ENCODE measurements around the gene ZNF790. TPM values are rescaled to one million over a fixed set of nuclear protein-coding genes. Genes with fewer than 3 reads are reported as not detected.
A peak's percentile ranks its signal among the peaks of the same experiment; 100 is the strongest.

Gene ZNF790
- total and polyA plus RNA-seq, 2 of the 8 experiments (the other 6 are each of a cell fraction or from before 2014, with no cell fraction given) = 1.7 to 7.2 TPM

- Histone ChIP-seq H2BK120ac (replicated peaks; ENCODE audit: low read depth, low read length) (no peak overlapping the region), H3K27me3 (replicated peaks in 1 of 4; ENCODE audit: control insufficient read depth in 3 of 4, extremely low read depth in 1 of 4, insufficient read depth in 3 of 4, low read length in 3 of 4) (no peaks in the 10 kb centered on the region), H2BK15ac (ENCODE audit: low read length) (no peak overlapping the region), H3K36me3 (ENCODE audit: control insufficient read depth in 2 of 4, insufficient read depth in 4 of 4, low read length in 3 of 4) (peaks cover 0 to 26% (median 5%) of the 10 kb centered on the region in 4 experiments; a peak in 3 of 8 replicates), H2AFZ (ENCODE audit: low read length) (peak overlapping the region; percentile 88), H3K79me2 (ENCODE audit: control insufficient read depth in 1 of 2, insufficient read depth in 2 of 2, low read length in 2 of 2) (peaks cover 22 to 42% of the 10 kb centered on the region in 2 experiments), H3K4ac (replicated peaks; ENCODE audit: insufficient read length, low read depth, low read length) (no peak overlapping the region), H4K91ac (replicated peaks; ENCODE audit: insufficient read length, low read length) (no peak overlapping the region), H3K4me2 (ENCODE audit: insufficient read depth in 1 of 2, low read depth in 2 of 2, low read length in 2 of 2) (peak overlapping the region; percentile 62 to 100), H3K23ac (ENCODE audit: insufficient read length) (no peak overlapping the region), H4K5ac (ENCODE audit: insufficient read length, low read depth, low read length) (no peak overlapping the region), H3K14ac (ENCODE audit: insufficient read length) (no peak overlapping the region), H3K4me3 (ENCODE audit: extremely low read depth in 1 of 4, insufficient read depth in 2 of 4, low read depth in 3 of 4, low read length in 4 of 4) (peak overlapping the region; percentile 83 to 100 (median 96)), H2BK12ac (ENCODE audit: low read depth, low read length) (peak overlapping the region; percentile 72), H3K56ac (replicated peaks; ENCODE audit: insufficient read length, low read depth, low read length) (no peak overlapping the region), H3K23me2 (ENCODE audit: low read depth, low read length) (peaks cover 6% of the 10 kb centered on the region), H3K9me3 (ENCODE audit: insufficient read depth in 2 of 2, low read depth in 1 of 2, low read length in 1 of 2) (peaks cover 14 to 16% of the 10 kb centered on the region in 2 experiments), H3K18ac (ENCODE audit: extremely low read depth, low read length) (peak overlapping the region; percentile 64; the same call in 1 of the 2 replicates), H3K4me1 (replicated peaks in 1 of 4; ENCODE audit: control insufficient read depth in 3 of 4, insufficient read depth in 4 of 4, low read length in 3 of 4) (no peaks in the 10 kb centered on the region; a peak in 1 of 7 replicates), H4K20me1 (replicated peaks in 1 of 2; ENCODE audit: control insufficient read depth in 1 of 2, insufficient read depth in 2 of 2, low read length in 2 of 2) (peaks cover 0 to 3% of the 10 kb centered on the region in 2 experiments), H3K79me1 (ENCODE audit: low read depth, low read length) (peaks cover 6% of the 10 kb centered on the region; the same call in 1 of the 2 replicates), H2BK20ac (ENCODE audit: low read length) (0 out of 2 replicates have a peak overlapping the region, but pooled peaks have one; percentile 34), H4K8ac (ENCODE audit: extremely low read depth, insufficient read depth, low read length) (no peak overlapping the region), H3K9ac (replicated peaks in 1 of 4; ENCODE audit: extremely low read depth in 1 of 4, low read depth in 3 of 4, low read length in 3 of 4) (peak overlapping the region; percentile 77 to 99 (median 87)), H2BK5ac (ENCODE audit: low read depth, low read length) (peak overlapping the region; percentile 96), H2AK5ac (ENCODE audit: low read depth, low read length) (no peak overlapping the region), H3K27ac (ENCODE audit: low read depth, low read length) (peak overlapping the region; percentile 96; the same call in 1 of the 2 replicates)
- CTCF ChIA-PET (ENCODE audit: partially characterized antibody) = interaction anchor here (0.6 kb wide), 1 partner anchor 16 kb away, joined by 3 read pairs; no protein-coding TSS in a partner anchor
- TF ChIP-seq TAF7 (optimal IDR thresholded peaks at IDR 0.05; ENCODE audit: borderline replicate concordance, low read depth, low read length) (peak; percentile 41), SP4 (IDR thresholded peaks at IDR 0.05; ENCODE audit: low read length) (0 out of 2 replicates have a peak, but pooled peaks have one; percentile 2), KDM4A (IDR thresholded peaks at IDR 0.05; ENCODE audit: low read depth, low read length, severe bottlenecking) (peak; percentile 60), SP1 (IDR thresholded peaks at IDR 0.05; ENCODE audit: low read depth, low read length) (no peak)
- 10% methylated on average over 15 of the region's 15 CpGs; no CpG with 5 or more reads in 1 of the 2 experiments for WGBS, 2 experiments (ENCODE audit: extremely low coverage in 1 of 2, insufficient coverage in 1 of 2, insufficient read length in 1 of 2, insufficient replicate concordance in 2 of 2, low coverage in 1 of 2, low lambda C conversion rate in 2 of 2, missing lambda C conversion rate in 1 of 2)
- POLR2A ChIA-PET (ENCODE audit: partially characterized antibody) = interaction anchor here (0.6 to 4.7 kb wide), 22 partner anchors 12 to 529 kb away, joined by 3 to 38 read pairs (median 5); partner anchors contain the start of genes ZNF260, ZNF345, ZNF461 and ZNF529
- DNase-seq (ENCODE audit: low read depth in 1 of 2, low spot score in 2 of 2) (no peak), FAIRE-seq (no peak)
Measured at GRCh38 chr19:36773223-36773579, 65.0 kb downstream of the ZNF790 start.

Measured in H1 (cell line).